Left lung (tissue), 10 donors: ENCODE measurements around the gene KSR1. TPM values are rescaled to one million over a fixed set of nuclear protein-coding genes. Genes with fewer than 3 reads are reported as not detected.

Source experiments
- ATAC-seq: fragments of 200-7000 bp; cut with Tn5 transposase; one replicate; pipeline ENCODE4 v1.9.1; 2020; ENCODE audit warnings: moderate library complexity
- DNase-seq, 4 donors: peaks; one replicate each; pipeline ENCODE4 v3.0.0-alpha.2; 2013 to 2020
- H3K27ac ChIP-seq, 2 donors: fragments of 200-600 bp; sonication (generic) in 1 of 2; one replicate each; pipeline versions ENCODE4 v1.5.0 to v1.8.0; 2020 to 2021
- H3K27me3 ChIP-seq, 2 donors: fragments of 200-600 bp; sonication (generic) in 1 of 2; one replicate each; pipeline versions ENCODE4 v1.5.0 to v1.8.0; 2020 to 2021
- H3K36me3 ChIP-seq, 2 donors: fragments of 200-600 bp; sonication (generic) in 1 of 2; one replicate each; pipeline versions ENCODE4 v1.5.0 to v1.8.0; 2020 to 2021
- H3K4me1 ChIP-seq, 2 donors: fragments of 200-600 bp; one replicate each; pipeline ENCODE4 v1.8.0; 2021
- H3K4me3 ChIP-seq, 2 donors: fragments of 200-600 bp; sonication (generic) in 1 of 2; one replicate each; pipeline versions ENCODE4 v1.5.0 to v1.8.0; 2020 to 2021; ENCODE audit warnings: mild to moderate bottlenecking in 1 of 2
- H3K9me3 ChIP-seq, 2 donors: fragments of 200-600 bp; sonication (generic) in 1 of 2; one replicate each; pipeline versions ENCODE4 v1.5.0 to v1.8.0; 2020 to 2021
- CTCF ChIP-seq, 2 donors: fragments of 200-600 bp; sonication (generic) in 1 of 2; IDR thresholded peaks; one replicate each; pipeline versions ENCODE4 v1.5.0 to v1.8.0; 2021; ENCODE audit warnings: antibody characterized with exemption in 2 of 2
- intact Hi-C, 2 donors: fragments of 100-400 bp; cut with DNase I; formaldehyde crosslinking; loops; one replicate each; pipeline versions ENCODE4 v1.11.2 to v1.14.2; 2022
- polyA plus RNA-seq, 6 donors: library from polyadenylated mRNA; unstranded; fragments of 120-200 nt; gene quantifications; one replicate each; pipeline ENCODE4 v1.2.1, GENCODE V29; 2013; ENCODE audit not compliant: insufficient read length in 6 of 6
- total RNA-seq, 2 donors: library from RNA; stranded (reverse); fragmentation: NEBNext Ultra II Directional; extraction: Animal tissue kit (Norgen Biotek cat#: 25700); gene quantifications; one replicate each; pipeline ENCODE4 v1.2.1, GENCODE V29; 2021
- donor health status: DM: no; HTN: yes; CAD: no.
- donor health status: DM: no; HTN: no; CAD: no.

Gene KSR1
- total and polyA plus RNA-seq, 8 donors: 35.0 to 70.0 (median 62.5) TPM

- DNase-seq: peak in 1 of 4 donors; percentile 84
- intact Hi-C loops: loop anchor here in 1 of 2 donors (10.0 kb wide), 1 partner anchor 138 kb away; no protein-coding TSS in a partner anchor
- ATAC-seq: no peak
- Histone ChIP-seq H3K4me1 (peaks cover 14 to 47% of the 10 kb centered on the region in 2 donors), H3K27me3 (no peaks in the 10 kb centered on the region), H3K27ac (peak overlapping the region; percentile 65 to 77), H3K36me3 (no peaks in the 10 kb centered on the region), H3K9me3 (no peaks in the 10 kb centered on the region), H3K4me3 (peak overlapping the region; percentile 74 to 87)
- TF ChIP-seq CTCF (IDR thresholded peaks at IDR 0.05): no peak
Observed at GRCh38 chr17:27456681-27457359, 572 bp downstream of the KSR1 start.

GRCh38 chr17:27457360-27457715 lies 1.1 kb downstream of the KSR1 start:
- intact Hi-C loops: loop anchor here in 1 of 2 donors (10.0 kb wide), 1 partner anchor 137 kb away; no protein-coding TSS in a partner anchor
- Histone ChIP-seq H3K36me3 (no peaks in the 10 kb centered on the region), H3K4me1 (peaks cover 14 to 52% of the 10 kb centered on the region in 2 donors), H3K27ac (peak overlapping the region in 1 of 2 donors; percentile 77), H3K27me3 (no peaks in the 10 kb centered on the region), H3K4me3 (peak overlapping the region; percentile 74 to 87), H3K9me3 (no peaks in the 10 kb centered on the region)
- ATAC-seq (no peak), DNase-seq (no peak)
- no peak for TF ChIP-seq CTCF (IDR thresholded peaks at IDR 0.05)

GRCh38 chr17:27457731-27458523 lies 1.7 kb downstream of the KSR1 start:
- Histone ChIP-seq H3K27me3 (no peaks in the 10 kb centered on the region), H3K36me3 (no peaks in the 10 kb centered on the region), H3K4me3 (peak overlapping the region; percentile 74 to 87), H3K27ac (no peak overlapping the region), H3K4me1 (peaks cover 14 to 52% of the 10 kb centered on the region in 2 donors), H3K9me3 (no peaks in the 10 kb centered on the region)
- intact Hi-C loops: loop anchor here in 1 of 2 donors (10.0 kb wide), 1 partner anchor 137 kb away; no protein-coding TSS in a partner anchor
- DNase-seq (peak in 1 of 4 donors; percentile 53), ATAC-seq (no peak)
- no peak for TF ChIP-seq CTCF (IDR thresholded peaks at IDR 0.05)

- no peaks in the 10 kb centered on the region for H3K36me3 ChIP-seq
- H3K27me3 ChIP-seq: no peaks in the 10 kb centered on the region
- no peak overlapping the region for H3K27ac ChIP-seq
- intact Hi-C loops: loop anchor here in 1 of 2 donors (10.0 kb wide), 1 partner anchor 136 kb away; no protein-coding TSS in a partner anchor
- no peak for DNase-seq
- TF ChIP-seq CTCF (IDR thresholded peaks at IDR 0.05): no peak
- H3K4me1 ChIP-seq: peaks cover 14 to 52% of the 10 kb centered on the region in 2 donors
- H3K9me3 ChIP-seq: no peaks in the 10 kb centered on the region
- ATAC-seq: no peak
- H3K4me3 ChIP-seq: peak overlapping the region in 1 of 2 donors; percentile 87
Observed at GRCh38 chr17:27458524-27458908, 2.3 kb downstream of the KSR1 start.

- intact Hi-C loops: loop anchor here in 1 of 2 donors (10.0 kb wide), 1 partner anchor 135 kb away; no protein-coding TSS in a partner anchor
- peaks cover 14 to 52% of the 10 kb centered on the region in 2 donors for H3K4me1 ChIP-seq
Observed at GRCh38 chr17:27459433-27459832, 3.2 kb downstream of the KSR1 start.

More at GRCh38 chr17:27459433-27459832, 3.2 kb downstream of the KSR1 start:
- no peaks in the 10 kb centered on the region for H3K9me3 ChIP-seq
- no peak overlapping the region for H3K27ac ChIP-seq
- H3K36me3 ChIP-seq: no peaks in the 10 kb centered on the region
- no peak for TF ChIP-seq CTCF (IDR thresholded peaks at IDR 0.05)
- ATAC-seq (no peak), DNase-seq (no peak)
- H3K27me3 ChIP-seq: no peaks in the 10 kb centered on the region
- H3K4me3 ChIP-seq: no peak overlapping the region
